HG02763 (cell line): ENCODE measurements around the gene UPP2.
A peak's percentile ranks its signal among the peaks of the same experiment; 100 is the strongest.

Experiments
- ATAC-seq: cut with Tn5 transposase; IDR thresholded peaks from one replicate; pipeline ENCODE4 v1.9.1; 2021; ENCODE audit warnings: mild to moderate bottlenecking, moderate library complexity; ENCODE audit not compliant: unreplicated experiment

UPP2 gene

DNA sequence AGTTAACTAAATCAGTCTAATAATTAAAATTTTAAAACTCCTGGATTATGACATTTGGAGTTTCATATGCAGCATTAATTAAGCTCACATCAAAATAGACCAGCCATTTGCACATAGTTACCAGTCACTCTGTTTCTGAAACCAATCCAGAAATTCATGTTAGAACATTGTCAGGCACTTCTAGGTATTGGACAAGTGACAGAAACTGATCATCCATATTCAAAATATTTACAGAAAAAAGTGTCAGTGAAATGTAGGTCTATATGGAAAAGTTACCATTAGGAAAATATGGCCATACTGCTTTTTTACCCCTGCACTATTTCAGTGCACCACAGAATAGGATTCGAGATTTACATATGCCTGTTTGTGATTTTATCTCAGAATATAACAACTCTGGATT is 33.4 kb downstream of the UPP2 start:
- ATAC-seq = no peak

GRCh38 chr2:158138255-158138654 is 36.6 kb downstream of the UPP2 start:
- no peak for ATAC-seq

DNA sequence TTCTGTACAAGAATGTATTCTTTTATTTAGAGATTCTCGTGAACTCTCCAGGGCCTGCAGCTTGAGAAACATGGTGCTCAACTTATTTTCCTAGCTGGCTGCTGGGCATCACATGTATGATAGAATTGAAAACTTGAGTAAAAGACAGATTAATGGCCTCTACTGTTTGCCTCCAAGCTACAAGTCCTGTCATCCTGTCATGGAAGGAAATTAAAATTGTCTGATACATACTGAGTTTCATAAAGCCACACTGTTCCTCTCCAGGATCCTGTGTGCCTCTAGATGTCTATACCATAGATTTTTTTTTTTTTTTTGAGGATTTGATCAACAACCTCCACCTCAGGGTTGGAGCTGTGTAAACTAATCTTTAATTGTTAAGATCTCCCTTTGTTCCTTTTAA is 38.5 kb downstream of the UPP2 start:
- ATAC-seq = no peak

GRCh38 chr2:158142165-158142564 is 40.5 kb downstream of the UPP2 start:
- no peak for ATAC-seq

GRCh38 chr2:158142568-158143332 is 41.1 kb downstream of the UPP2 start:
- peak; percentile 45 for ATAC-seq

- no peak for ATAC-seq
Measured at GRCh38 chr2:158143703-158144360, 42.2 kb downstream of the UPP2 start.

- ATAC-seq = no peak
Measured at GRCh38 chr2:158144914-158145625, 43.4 kb downstream of the UPP2 start.

DNA sequence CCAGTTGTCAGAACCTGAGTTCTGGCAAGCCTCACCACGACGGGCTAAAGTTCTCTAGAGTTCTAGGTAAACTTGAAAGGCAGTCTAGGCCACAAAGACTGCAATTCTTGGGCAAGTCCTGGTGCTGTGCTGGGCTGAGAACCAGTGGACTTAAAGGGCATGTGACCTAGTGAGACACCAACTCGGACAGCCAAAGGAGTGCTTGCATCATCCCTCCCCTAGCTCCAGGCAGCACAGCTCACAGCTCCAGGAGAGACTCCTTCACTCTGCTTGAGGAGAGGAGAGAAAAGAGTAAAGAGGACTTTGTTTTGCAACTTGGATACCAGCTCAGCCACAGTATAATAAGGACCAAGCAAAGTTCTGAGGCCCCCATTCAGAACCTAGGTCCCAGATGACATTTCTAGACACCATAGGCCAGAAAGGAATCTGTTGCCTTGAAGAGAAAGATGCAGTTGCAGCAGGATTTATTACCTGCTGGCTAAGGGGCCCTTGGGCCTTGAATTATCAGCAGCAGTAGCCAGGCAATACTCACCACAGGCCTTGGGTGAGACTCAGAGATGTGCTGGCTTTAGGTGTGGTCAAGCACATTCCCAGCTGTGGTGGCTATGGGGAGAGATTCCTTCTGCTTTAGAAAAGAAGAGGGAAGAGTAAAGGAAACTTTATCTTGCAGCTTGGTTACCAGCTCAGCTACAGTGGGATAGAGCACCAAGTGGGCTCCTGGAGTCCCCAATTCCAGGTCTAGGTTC is 51.8 kb downstream of the UPP2 start:
- ATAC-seq = no peak

- ATAC-seq = no peak
Measured at GRCh38 chr2:158154596-158154995, 52.9 kb downstream of the UPP2 start.

DNA sequence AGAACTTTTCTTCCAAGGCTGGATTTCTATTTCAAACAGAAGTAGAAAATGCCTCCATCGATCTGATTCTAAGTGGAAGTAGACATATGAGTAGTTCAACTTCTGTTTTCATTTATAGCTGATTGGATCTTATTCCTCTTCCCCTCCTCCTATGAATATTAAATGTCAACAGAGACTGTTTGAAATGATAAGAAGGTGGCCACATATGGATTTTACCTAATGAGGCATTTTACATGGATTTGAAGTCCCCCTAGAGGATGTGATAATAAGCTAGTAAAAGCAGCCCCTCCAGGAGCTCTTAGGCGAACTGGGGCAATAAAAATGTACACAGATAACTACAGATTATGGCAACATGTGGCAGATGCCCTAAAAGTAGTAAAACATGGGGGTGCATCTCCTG is 71.0 kb downstream of the UPP2 start:
- ATAC-seq = no peak

DNA sequence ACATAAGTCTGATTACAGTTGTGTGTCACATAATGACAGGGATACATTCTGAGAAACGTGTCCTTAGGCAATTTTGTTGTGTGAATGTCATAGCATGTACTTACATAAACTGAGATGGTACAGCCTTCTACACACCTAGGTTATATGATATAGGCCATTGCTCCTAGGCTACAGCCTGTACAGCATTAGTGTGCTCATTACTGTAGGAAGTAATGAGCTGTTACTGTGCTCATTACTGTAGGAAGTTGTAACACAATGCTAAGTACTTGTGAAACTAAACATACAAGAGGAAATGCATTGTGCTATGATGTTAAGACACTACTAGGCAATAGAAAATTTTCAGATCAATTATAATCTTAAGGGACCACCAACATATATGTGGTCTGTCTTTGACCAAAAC is 72.8 kb downstream of the UPP2 start:
- no peak for ATAC-seq

GRCh38 chr2:158174956-158175355 is 73.3 kb downstream of the UPP2 start:
- ATAC-seq = no peak

DNA sequence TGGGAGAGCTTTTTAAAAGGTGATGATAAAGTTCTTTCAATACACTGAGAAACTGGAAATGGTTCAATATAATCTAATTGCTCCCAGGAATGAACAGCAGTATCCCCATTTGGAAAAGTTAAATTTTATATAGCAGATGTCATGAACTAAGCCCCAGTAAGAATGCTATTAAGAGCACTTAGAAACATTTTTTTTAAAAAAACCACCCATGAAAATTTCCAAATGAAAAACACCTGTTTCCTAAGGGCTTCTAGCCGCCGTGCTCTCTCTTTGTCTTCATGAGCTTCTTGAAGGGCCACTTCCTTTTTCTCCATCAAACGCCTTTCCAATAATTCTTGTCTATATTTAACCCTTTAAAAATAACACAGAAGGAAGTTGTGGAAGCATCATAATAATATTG is 77.0 kb downstream of the UPP2 start:
- no peak for ATAC-seq

- ATAC-seq = no peak
Measured at GRCh38 chr2:158179660-158180059, 78.0 kb downstream of the UPP2 start.

- ATAC-seq = no peak
Measured at GRCh38 chr2:158181171-158181570, 79.5 kb downstream of the UPP2 start.

GRCh38 chr2:158182676-158183295 is 81.1 kb downstream of the UPP2 start:
- ATAC-seq = no peak

DNA sequence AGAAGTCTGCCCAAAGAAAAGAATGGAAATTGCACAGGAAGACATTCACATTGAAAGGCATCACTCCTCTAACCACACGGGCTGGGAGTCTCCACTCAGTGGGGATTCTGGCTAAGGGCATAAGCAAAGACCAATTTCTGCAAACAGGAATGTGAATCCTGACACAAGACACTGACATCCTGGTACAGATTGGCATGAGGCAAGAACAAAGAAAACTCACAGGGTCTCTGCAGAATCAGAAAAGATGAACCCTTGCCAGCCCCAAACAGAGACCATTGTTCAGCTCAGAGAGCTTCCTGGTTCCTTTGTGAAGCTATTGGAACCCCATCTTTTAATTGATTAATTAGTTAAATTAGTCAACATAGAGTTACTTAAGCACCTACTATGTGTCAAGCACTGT is 82.3 kb downstream of the UPP2 start:
- ATAC-seq = no peak

- ATAC-seq = no peak
Measured at GRCh38 chr2:158184556-158185343, 83.1 kb downstream of the UPP2 start.
